ENCODE data around the gene VIT.

The VIT gene

GRCh38 chr2:36771671-36772070 is 75.2 kb downstream of the VIT start:
- DNase-seq: no peak

- no peak for DNase-seq
Measured at GRCh38 chr2:36773947-36774346, 77.4 kb downstream of the VIT start.

- no peak for DNase-seq
Measured at GRCh38 chr2:36775261-36775660, 78.8 kb downstream of the VIT start.

- no peak for DNase-seq
Measured at GRCh38 chr2:36775806-36776205, 79.3 kb downstream of the VIT start.

GRCh38 chr2:36777272-36777671 is 80.8 kb downstream of the VIT start:
- DNase-seq: no peak

GRCh38 chr2:36777788-36778187 is 81.3 kb downstream of the VIT start:
- DNase-seq: no peak

GRCh38 chr2:36779462-36779861 is 83.0 kb downstream of the VIT start:
- no peak for DNase-seq

GRCh38 chr2:36780231-36780839 is 83.8 kb downstream of the VIT start:
- DNase-seq: no peak

- DNase-seq: no peak
Measured at GRCh38 chr2:36781907-36782720, 85.6 kb downstream of the VIT start.

- no peak for DNase-seq
Measured at GRCh38 chr2:36783246-36783645, 86.7 kb downstream of the VIT start.

GRCh38 chr2:36785179-36785795 is 88.8 kb downstream of the VIT start:
- DNase-seq: peak; percentile 45

- no peak for DNase-seq
Measured at GRCh38 chr2:36789181-36789804, 92.8 kb downstream of the VIT start.

GRCh38 chr2:36792951-36793350 is 96.4 kb downstream of the VIT start:
- no peak for DNase-seq

- no peak for DNase-seq
Measured at GRCh38 chr2:36797324-36798070, 101.0 kb downstream of the VIT start.

GRCh38 chr2:36798724-36799123 is 102.2 kb downstream of the VIT start:
- DNase-seq: no peak

- DNase-seq: peak; percentile 48
Measured at GRCh38 chr2:36800381-36800780, 103.9 kb downstream of the VIT start.

GRCh38 chr2:36801088-36801487 is 104.6 kb downstream of the VIT start:
- DNase-seq: no peak

GRCh38 chr2:36802952-36803351 is 106.4 kb downstream of the VIT start:
- DNase-seq: no peak

GRCh38 chr2:36805635-36806224 is 109.2 kb downstream of the VIT start:
- DNase-seq: no peak

GRCh38 chr2:36807223-36807886 is 110.8 kb downstream of the VIT start:
- no peak for DNase-seq

GRCh38 chr2:36808386-36809068 is 112.0 kb downstream of the VIT start:
- no peak for DNase-seq

Data from CD4-positive, alpha-beta T cell treated with Interferon gamma for 1 hour (primary cell).